Right atrium auricular region (tissue), 2 donors: ENCODE data around the gene ST6GAL1. TPM values are rescaled to one million over a fixed set of nuclear protein-coding genes. Genes with fewer than 3 reads are reported as not detected.
"Not testable (repeated sequence)": the region's sequence is repeated elsewhere in the genome, so short reads cannot be mapped to it uniquely, and the experiment has no call there.

Experiments
- DNase-seq: peaks from one replicate; pipeline ENCODE4 v3.0.0-alpha.2; 2019; ENCODE audit warnings: low spot score
- H3K27ac ChIP-seq, 2 donors: fragments of 200-600 bp; sonication (generic); 1 replicate in 1 of 2; 2 replicates in 1 of 2; pipeline ENCODE4 v1.5.1; 2016 to 2019
- H3K27me3 ChIP-seq, 2 donors: fragments of 200-600 bp; sonication (generic); one replicate each; pipeline versions ENCODE4 v1.5.1 to v1.6.0; 2017 to 2019
- H3K36me3 ChIP-seq: fragments of 200-600 bp; sonication (generic); one replicate; pipeline ENCODE4 v1.5.1; 2016
- H3K4me1 ChIP-seq, 2 donors: fragments of 200-600 bp; sonication (generic); one replicate each; pipeline versions ENCODE4 v1.5.1 to v1.6.0; 2017 to 2019
- H3K4me3 ChIP-seq, 2 donors: fragments of 200-600 bp; sonication (generic); 1 replicate in 1 of 2; 2 replicates in 1 of 2; pipeline ENCODE4 v1.5.1; 2017 to 2019; ENCODE audit warnings: mild to moderate bottlenecking in 1 of 2, moderate library complexity in 1 of 2
- H3K9me3 ChIP-seq, 2 donors: fragments of 200-600 bp; sonication (generic); one replicate each; pipeline ENCODE4 v1.5.1; 2019
- total RNA-seq, 2 donors: library from RNA; depleted of rRNA; stranded (reverse); fragments of >200 nt; gene quantifications; one replicate each; pipeline ENCODE4 v1.1.0, GENCODE V29; 2016
- TF ChIP-seq, protein P1 (sequence below), 2 donors: fragments of 200-600 bp; sonication (generic); IDR thresholded peaks; one replicate each; pipeline ENCODE4 v1.5.1; 2019; ENCODE audit warnings: antibody characterized with exemption in 2 of 2

ST6GAL1 gene
- total RNA-seq, 2 donors from 2014 or later, result 55.1 to 94.3 TPM

GRCh38 chr3:186963636-186964035 is 33.3 kb downstream of the ST6GAL1 start:
- no peak overlapping the region for H3K4me3 ChIP-seq
- no peak overlapping the region for H3K27ac ChIP-seq
- H3K27me3 ChIP-seq, result no peaks in the 10 kb centered on the region
- TF ChIP-seq, protein P1, sequence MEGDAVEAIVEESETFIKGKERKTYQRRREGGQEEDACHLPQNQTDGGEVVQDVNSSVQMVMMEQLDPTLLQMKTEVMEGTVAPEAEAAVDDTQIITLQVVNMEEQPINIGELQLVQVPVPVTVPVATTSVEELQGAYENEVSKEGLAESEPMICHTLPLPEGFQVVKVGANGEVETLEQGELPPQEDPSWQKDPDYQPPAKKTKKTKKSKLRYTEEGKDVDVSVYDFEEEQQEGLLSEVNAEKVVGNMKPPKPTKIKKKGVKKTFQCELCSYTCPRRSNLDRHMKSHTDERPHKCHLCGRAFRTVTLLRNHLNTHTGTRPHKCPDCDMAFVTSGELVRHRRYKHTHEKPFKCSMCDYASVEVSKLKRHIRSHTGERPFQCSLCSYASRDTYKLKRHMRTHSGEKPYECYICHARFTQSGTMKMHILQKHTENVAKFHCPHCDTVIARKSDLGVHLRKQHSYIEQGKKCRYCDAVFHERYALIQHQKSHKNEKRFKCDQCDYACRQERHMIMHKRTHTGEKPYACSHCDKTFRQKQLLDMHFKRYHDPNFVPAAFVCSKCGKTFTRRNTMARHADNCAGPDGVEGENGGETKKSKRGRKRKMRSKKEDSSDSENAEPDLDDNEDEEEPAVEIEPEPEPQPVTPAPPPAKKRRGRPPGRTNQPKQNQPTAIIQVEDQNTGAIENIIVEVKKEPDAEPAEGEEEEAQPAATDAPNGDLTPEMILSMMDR (IDR thresholded peaks at IDR 0.05), result no peak
- peaks cover 0 to 87% of the 10 kb centered on the region in 2 donors for H3K4me1 ChIP-seq
- H3K36me3 ChIP-seq, result no peaks in the 10 kb centered on the region
- DNase-seq, result no peak
- H3K9me3 ChIP-seq, result no peaks in the 10 kb centered on the region

DNA sequence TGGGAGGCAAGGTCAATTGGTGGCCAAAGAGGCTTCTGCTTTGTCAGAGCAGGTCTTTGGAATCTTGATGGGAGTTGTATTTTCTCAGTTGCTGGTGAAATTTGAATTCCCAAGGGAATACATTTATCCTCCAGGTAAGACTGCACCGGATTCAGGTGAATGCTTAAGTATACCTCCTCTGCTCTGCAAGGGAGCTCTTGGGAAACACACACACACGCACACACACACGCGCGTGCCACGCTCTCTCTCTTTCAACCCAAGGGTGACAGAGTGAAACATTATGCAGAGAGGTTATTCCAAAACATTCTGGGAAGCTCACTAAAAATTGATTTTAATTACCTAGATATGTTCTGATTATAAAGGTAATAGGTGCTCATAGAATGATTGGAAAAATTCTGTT is 33.7 kb downstream of the ST6GAL1 start:
- TF ChIP-seq, protein P1 (IDR thresholded peaks at IDR 0.05), result no peak
- Histone ChIP-seq H3K9me3 (no peaks in the 10 kb centered on the region), H3K27ac (no peak overlapping the region), H3K4me3 (no peak overlapping the region), H3K27me3 (no peaks in the 10 kb centered on the region), H3K4me1 (peaks cover 0 to 85% of the 10 kb centered on the region in 2 donors), H3K36me3 (no peaks in the 10 kb centered on the region)
- DNase-seq, result no peak

GRCh38 chr3:186964616-186965015 is 34.3 kb downstream of the ST6GAL1 start:
- no peaks in the 10 kb centered on the region for H3K36me3 ChIP-seq
- H3K27ac ChIP-seq, result peak overlapping the region; percentile 67
- TF ChIP-seq, protein P1 (IDR thresholded peaks at IDR 0.05), result no peak
- peaks cover 0 to 85% of the 10 kb centered on the region in 2 donors for H3K4me1 ChIP-seq
- DNase-seq, result no peak
- no peak overlapping the region for H3K4me3 ChIP-seq
- no peaks in the 10 kb centered on the region for H3K27me3 ChIP-seq
- H3K9me3 ChIP-seq, result no peaks in the 10 kb centered on the region

GRCh38 chr3:186965141-186965879 is 35.0 kb downstream of the ST6GAL1 start:
- TF ChIP-seq, protein P1 (IDR thresholded peaks at IDR 0.05), result no peak
- H3K36me3 ChIP-seq, result no peaks in the 10 kb centered on the region
- DNase-seq, result no peak
- peak overlapping the region; percentile 67 for H3K27ac ChIP-seq
- H3K4me1 ChIP-seq, result peaks cover 0 to 84% of the 10 kb centered on the region in 2 donors
- H3K27me3 ChIP-seq, result no peaks in the 10 kb centered on the region
- no peak overlapping the region for H3K4me3 ChIP-seq
- H3K9me3 ChIP-seq, result no peaks in the 10 kb centered on the region

DNA sequence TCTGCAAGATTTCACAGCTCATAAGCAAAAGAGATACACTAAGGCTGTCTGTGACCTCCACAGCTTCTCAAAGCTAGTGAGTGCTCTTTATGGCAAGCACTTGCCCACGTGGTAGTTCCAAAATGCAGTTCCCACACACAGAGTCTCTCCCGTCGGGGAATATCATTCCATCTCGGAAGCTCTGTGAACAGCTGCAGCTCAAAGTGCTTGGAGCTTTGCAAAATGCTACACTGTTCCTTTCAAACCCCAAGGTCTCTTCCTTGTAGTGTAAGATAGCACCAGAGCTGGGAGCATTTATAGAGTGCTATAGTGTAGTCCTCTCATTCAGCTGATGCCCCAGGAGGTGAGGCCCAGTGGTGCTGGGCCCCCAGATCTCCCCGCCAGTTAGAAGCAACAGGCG is 36.1 kb downstream of the ST6GAL1 start:
- TF ChIP-seq, protein P1 (IDR thresholded peaks at IDR 0.05), result no peak
- no peaks in the 10 kb centered on the region for H3K36me3 ChIP-seq
- H3K27me3 ChIP-seq, result no peaks in the 10 kb centered on the region
- no peaks in the 10 kb centered on the region for H3K9me3 ChIP-seq
- H3K4me3 ChIP-seq, result no peak overlapping the region
- peaks cover 0 to 84% of the 10 kb centered on the region in 2 donors for H3K4me1 ChIP-seq
- peak overlapping the region; percentile 67 for H3K27ac ChIP-seq
- DNase-seq, result no peak

- H3K4me3 ChIP-seq, H3K36me3 ChIP-seq, H3K27me3 ChIP-seq, DNase-seq, H3K9me3 ChIP-seq: not testable (repeated sequence)
- Histone ChIP-seq H3K4me1 (peaks cover 0 to 84% of the 10 kb centered on the region in 2 donors), H3K27ac (peak overlapping the region; percentile 67)
These were observed 36.9 kb downstream of the ST6GAL1 start for GRCh38 chr3:186967236-186967635.
